Esophagus muscularis mucosa (tissue), 4 donors: ENCODE data around the gene PTPN12. TPM values are rescaled to one million over a fixed set of nuclear protein-coding genes. Genes with fewer than 3 reads are reported as not detected.

Experiments used
- DNase-seq: peaks from one replicate; pipeline ENCODE4 v3.0.0-alpha.2; 2017; ENCODE audit errors: extremely low spot score
- H3K27ac ChIP-seq, 4 donors: fragments of 200-600 bp; sonication (generic); replicated peaks in 1 of 4; 1 replicate in 3 of 4; 2 replicates in 1 of 4; pipeline ENCODE4 v1.5.1; 2016 to 2019; ENCODE audit warnings: mild to moderate bottlenecking in 1 of 4
- H3K27me3 ChIP-seq, 4 donors: fragments of 200-600 bp; sonication (generic); one replicate each; pipeline versions ENCODE4 v1.5.1 to v1.6.0; 2016 to 2019
- H3K36me3 ChIP-seq, 4 donors: fragments of 200-600 bp; sonication (generic); one replicate each; pipeline ENCODE4 v1.5.1; 2016 to 2019
- H3K4me1 ChIP-seq, 4 donors: fragments of 200-600 bp; sonication (generic); one replicate each; pipeline ENCODE4 v1.5.1; 2016 to 2019
- H3K4me3 ChIP-seq, 4 donors: fragments of 200-600 bp; sonication (generic); 1 replicate in 2 of 4; 2 replicates in 2 of 4; pipeline ENCODE4 v1.5.1; 2016 to 2019; ENCODE audit warnings: mild to moderate bottlenecking in 4 of 4, moderate library complexity in 1 of 4
- H3K9me3 ChIP-seq, 4 donors: fragments of 200-600 bp; sonication (generic); 1 replicate in 3 of 4; 2 replicates in 1 of 4; pipeline ENCODE4 v1.5.1; 2016 to 2019
- CTCF ChIP-seq, 3 experiments: fragments of 200-600 bp in 2 of 3; fragments of 450-650 bp in 1 of 3; sonication (generic) in 2 of 3; IDR thresholded peaks; one replicate each; pipeline ENCODE4 v1.5.1; 2017 to 2019; ENCODE audit warnings: antibody characterized with exemption in 3 of 3, mild to moderate bottlenecking in 2 of 3, moderate library complexity in 1 of 3
- EP300 ChIP-seq: sonication (generic); formaldehyde crosslinking; IDR thresholded peaks from one replicate; pipeline ENCODE4 v1.6.1; 2017; ENCODE audit warnings: antibody characterized with exemption
- POLR2A ChIP-seq: fragments of 450-650 bp; IDR thresholded peaks from one replicate; pipeline ENCODE4 v1.6.1; 2017; ENCODE audit warnings: antibody characterized with exemption, moderate library complexity, mild to moderate bottlenecking, low read depth
- POLR2AphosphoS5 ChIP-seq, 2 donors: sonication (generic); formaldehyde crosslinking; IDR thresholded peaks; one replicate each; pipeline ENCODE4 v1.6.1; 2017; ENCODE audit warnings: antibody characterized with exemption in 2 of 2
- WGBS: methylation state at CpG from one replicate; pipeline ENCODE4 v1.1.5; 2018; 5-methylcytosine and 5-hydroxymethylcytosine counted together
- intact Hi-C: fragments of 100-400 bp; cut with DNase I; formaldehyde crosslinking; loops from one replicate; pipeline ENCODE4 v1.15.1; 2023
- total RNA-seq, 4 donors: library from RNA; depleted of rRNA; stranded (reverse); fragments of >200 nt; gene quantifications; one replicate each; pipeline versions ENCODE4 v1.1.0 to v1.2.1, GENCODE V29; 2016

Gene PTPN12
- total RNA-seq, 4 donors from 2014 or later = 89.1 to 126 (median 98.4) TPM

GRCh38 chr7:77684030-77684429 is 146.9 kb downstream of the PTPN12 start:
- Histone ChIP-seq H3K36me3 (peaks cover 7 to 21% (median 17%) of the 10 kb centered on the region in 4 donors), H3K9me3 (no peaks in the 10 kb centered on the region), H3K27ac (peak overlapping the region in 3 of 4 donors; percentile 55 to 77 (median 60)), H3K4me1 (peaks cover 11 to 48% (median 41%) of the 10 kb centered on the region in 4 donors), H3K27me3 (no peaks in the 10 kb centered on the region), H3K4me3 (no peak overlapping the region)
- intact Hi-C loops = no loop called here
- TF ChIP-seq POLR2A (no peak), POLR2AphosphoS5 (IDR thresholded peaks at IDR 0.05) (peak; percentile 29 to 51)
- 60% methylated on average over 9 of the region's 9 CpGs for WGBS
- DNase-seq = no peak

GRCh38 chr7:77685233-77685632 is 148.1 kb downstream of the PTPN12 start:
- no peaks in the 10 kb centered on the region for H3K27me3 ChIP-seq
- H3K27ac ChIP-seq = peak overlapping the region; percentile 50 to 77 (median 58)
- H3K4me1 ChIP-seq = peaks cover 11 to 57% (median 45%) of the 10 kb centered on the region in 4 donors
- intact Hi-C loops = no loop called here
- TF ChIP-seq EP300 (no peak), POLR2A (no peak), CTCF (IDR thresholded peaks at IDR 0.05) (no peak), POLR2AphosphoS5 (IDR thresholded peaks at IDR 0.05) (peak in 1 of 2 donors; percentile 45)
- H3K4me3 ChIP-seq = no peak overlapping the region
- 39% methylated on average over 5 of the region's 5 CpGs for WGBS
- no peak for DNase-seq
- H3K36me3 ChIP-seq = peaks cover 7 to 31% (median 17%) of the 10 kb centered on the region in 4 donors
- H3K9me3 ChIP-seq = no peaks in the 10 kb centered on the region

GRCh38 chr7:77687100-77687746 is 150.1 kb downstream of the PTPN12 start:
- no peak overlapping the region for H3K4me3 ChIP-seq
- TF ChIP-seq CTCF (IDR thresholded peaks at IDR 0.05) = no peak
- TF ChIP-seq POLR2AphosphoS5 (IDR thresholded peaks at IDR 0.05) = no peak
- TF ChIP-seq EP300 = no peak
- TF ChIP-seq POLR2A = no peak
- WGBS = 92% methylated on average over 1 of the region's 1 CpG
- peaks cover 11 to 72% (median 59%) of the 10 kb centered on the region in 4 donors for H3K4me1 ChIP-seq
- H3K27me3 ChIP-seq = no peaks in the 10 kb centered on the region
- DNase-seq = no peak
- peaks cover 7 to 24% (median 13%) of the 10 kb centered on the region in 4 donors for H3K36me3 ChIP-seq
- no peaks in the 10 kb centered on the region for H3K9me3 ChIP-seq
- peak overlapping the region in 3 of 4 donors; percentile 12 to 39 (median 13) for H3K27ac ChIP-seq
- intact Hi-C loops = no loop called here

- H3K36me3 ChIP-seq = peaks cover 7 to 19% (median 8%) of the 10 kb centered on the region in 4 donors
- H3K4me3 ChIP-seq = no peak overlapping the region
- no peaks in the 10 kb centered on the region for H3K27me3 ChIP-seq
- TF ChIP-seq CTCF (IDR thresholded peaks at IDR 0.05) (no peak), POLR2A (no peak), EP300 (no peak), POLR2AphosphoS5 (IDR thresholded peaks at IDR 0.05) (no peak)
- peaks cover 11 to 77% (median 64%) of the 10 kb centered on the region in 4 donors for H3K4me1 ChIP-seq
- no peak for DNase-seq
- intact Hi-C loops = no loop called here
- peak overlapping the region in 3 of 4 donors; percentile 9 to 39 (median 11) for H3K27ac ChIP-seq
- WGBS = 93% methylated on average over 1 of the region's 1 CpG
- no peaks in the 10 kb centered on the region for H3K9me3 ChIP-seq
Observed at GRCh38 chr7:77687747-77688144, 150.7 kb downstream of the PTPN12 start.

Other genes with a start within 250 kb of the PTPN12 start
- 10 to 100 TPM; 12.6 to 22.8 (median 17.0) TPM for gene GSAP, start 120.9 kb upstream of the PTPN12 start, total RNA-seq
- 10 to 100 TPM; 17.0 to 36.5 (median 25.9) TPM for gene RSBN1L, start 159.2 kb downstream of the PTPN12 start, total RNA-seq